ACC112 (cell line): ENCODE results near the gene TRPC3.

ENCODE experiments used
- H2AFZ ChIP-seq: fragments of 200-600 bp; sonication (generic); one replicate; pipeline ENCODE4 v1.6.0; 2017; ENCODE audit warnings: antibody characterized with exemption, low read length; ENCODE audit not compliant: unreplicated experiment
- H3K27ac ChIP-seq: fragments of 200-600 bp; sonication (generic); 2 replicates; pipeline ENCODE4 v1.5.1; 2014; ENCODE audit warnings: low read depth, mild to moderate bottlenecking, antibody characterized with exemption, low read length, moderate library complexity
- H3K27me3 ChIP-seq: fragments of 200-600 bp; sonication (generic); 2 replicates; pipeline ENCODE4 v1.6.1; 2014; ENCODE audit warnings: mild to moderate bottlenecking, antibody characterized with exemption, low read length, moderate library complexity, mixed read lengths; ENCODE audit not compliant: insufficient read depth
- H3K36me3 ChIP-seq: fragments of 200-600 bp; sonication (generic); 2 replicates; pipeline ENCODE4 v1.6.1; 2016; ENCODE audit warnings: mild to moderate bottlenecking, antibody characterized with exemption, low read length, moderate library complexity, mixed read lengths; ENCODE audit not compliant: insufficient read depth
- H3K4me1 ChIP-seq: fragments of 200-600 bp; sonication (generic); one replicate; pipeline ENCODE4 v1.6.1; 2016; ENCODE audit warnings: low read length, mixed read lengths; ENCODE audit not compliant: insufficient read depth, unreplicated experiment, control insufficient read depth
- H3K4me3 ChIP-seq: fragments of 200-600 bp; sonication (generic); 2 replicates; pipeline ENCODE4 v1.5.1; 2014; ENCODE audit warnings: mild to moderate bottlenecking, low read depth, low read length
- H3K79me2 ChIP-seq: fragments of 200-600 bp; sonication (generic); one replicate; pipeline ENCODE4 v1.6.0; 2016; ENCODE audit warnings: low read length; ENCODE audit not compliant: control insufficient read depth, unreplicated experiment, insufficient read depth

TRPC3 gene

GRCh38 chr4:121950680-121951520, 960 bp downstream of the TRPC3 start:
- H3K27me3 ChIP-seq: peaks cover 18% of the 10 kb centered on the region
- H3K36me3 ChIP-seq: no peaks in the 10 kb centered on the region
- peak overlapping the region; percentile 82 for H3K4me3 ChIP-seq
- no peaks in the 10 kb centered on the region for H3K4me1 ChIP-seq
- no peak overlapping the region for H3K27ac ChIP-seq
- H3K79me2 ChIP-seq: no peaks in the 10 kb centered on the region
- H2AFZ ChIP-seq: peak overlapping the region; percentile 87

DNA sequence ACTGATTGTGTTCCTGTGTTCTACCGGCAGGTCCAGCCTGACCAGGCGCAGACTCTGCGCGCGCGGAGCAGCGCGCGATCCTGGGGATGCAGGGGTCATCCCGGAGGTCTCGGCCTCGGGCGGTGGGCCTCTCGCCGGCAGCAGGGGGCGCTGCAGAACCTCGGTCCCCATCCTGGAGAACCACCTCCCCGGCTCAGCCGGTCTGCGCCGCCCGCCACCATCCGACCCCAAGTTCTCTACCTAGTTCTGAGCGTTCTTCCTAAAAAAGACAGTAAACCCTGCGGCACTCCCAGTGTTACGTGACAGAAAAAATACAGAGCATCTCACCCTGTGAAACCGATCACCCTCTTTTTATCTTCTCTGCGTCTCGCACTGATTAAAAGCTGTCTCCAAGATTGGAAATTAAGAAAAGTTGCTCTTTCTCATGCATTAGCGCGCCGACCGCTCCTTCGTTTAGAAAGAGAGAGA, 1.6 kb downstream of the TRPC3 start:
- no peak overlapping the region for H3K27ac ChIP-seq
- peaks cover 15% of the 10 kb centered on the region for H3K27me3 ChIP-seq
- no peaks in the 10 kb centered on the region for H3K36me3 ChIP-seq
- peak overlapping the region; percentile 87 for H2AFZ ChIP-seq
- H3K4me1 ChIP-seq: no peaks in the 10 kb centered on the region
- no peaks in the 10 kb centered on the region for H3K79me2 ChIP-seq
- H3K4me3 ChIP-seq: peak overlapping the region; percentile 82

- no peaks in the 10 kb centered on the region for H3K79me2 ChIP-seq
- no peak overlapping the region for H3K4me3 ChIP-seq
- no peaks in the 10 kb centered on the region for H3K36me3 ChIP-seq
- no peak overlapping the region for H2AFZ ChIP-seq
- no peaks in the 10 kb centered on the region for H3K27me3 ChIP-seq
- H3K4me1 ChIP-seq: no peaks in the 10 kb centered on the region
- H3K27ac ChIP-seq: no peak overlapping the region
Measured at GRCh38 chr4:121946644-121947043, 5.2 kb downstream of the TRPC3 start.

GRCh38 chr4:121943941-121944340, 7.9 kb downstream of the TRPC3 start:
- no peaks in the 10 kb centered on the region for H3K4me1 ChIP-seq

DNA sequence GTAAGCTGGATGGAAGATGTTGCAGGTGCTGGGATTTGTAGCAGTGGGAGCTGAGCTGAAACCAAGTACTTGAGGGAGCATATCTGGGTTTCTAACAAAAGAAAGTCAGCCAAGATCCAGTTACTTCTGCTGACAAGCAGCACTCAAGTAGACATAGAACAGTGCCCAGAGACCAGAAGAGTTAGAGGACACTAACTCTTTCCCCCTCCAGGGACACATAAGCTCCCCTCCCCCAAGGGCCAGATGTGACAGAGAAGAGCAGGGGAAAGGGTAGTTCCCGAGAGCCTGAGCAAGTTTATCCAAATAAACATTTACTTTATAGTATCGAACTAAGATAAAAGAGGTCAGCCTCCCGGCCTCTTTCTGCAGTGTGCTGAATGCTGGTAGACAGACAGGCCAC, 12.2 kb downstream of the TRPC3 start:
- Histone ChIP-seq H3K4me3 (no peak overlapping the region), H3K36me3 (no peaks in the 10 kb centered on the region), H2AFZ (no peak overlapping the region), H3K27me3 (peaks cover 4% of the 10 kb centered on the region), H3K27ac (no peak overlapping the region), H3K4me1 (peaks cover 9% of the 10 kb centered on the region), H3K79me2 (no peaks in the 10 kb centered on the region)

More at GRCh38 chr4:121943941-121944340, 7.9 kb downstream of the TRPC3 start:
- H3K79me2 ChIP-seq: no peaks in the 10 kb centered on the region
- no peak overlapping the region for H2AFZ ChIP-seq
- no peak overlapping the region for H3K27ac ChIP-seq
- no peak overlapping the region for H3K4me3 ChIP-seq
- H3K36me3 ChIP-seq: no peaks in the 10 kb centered on the region
- peaks cover 4% of the 10 kb centered on the region for H3K27me3 ChIP-seq

DNA sequence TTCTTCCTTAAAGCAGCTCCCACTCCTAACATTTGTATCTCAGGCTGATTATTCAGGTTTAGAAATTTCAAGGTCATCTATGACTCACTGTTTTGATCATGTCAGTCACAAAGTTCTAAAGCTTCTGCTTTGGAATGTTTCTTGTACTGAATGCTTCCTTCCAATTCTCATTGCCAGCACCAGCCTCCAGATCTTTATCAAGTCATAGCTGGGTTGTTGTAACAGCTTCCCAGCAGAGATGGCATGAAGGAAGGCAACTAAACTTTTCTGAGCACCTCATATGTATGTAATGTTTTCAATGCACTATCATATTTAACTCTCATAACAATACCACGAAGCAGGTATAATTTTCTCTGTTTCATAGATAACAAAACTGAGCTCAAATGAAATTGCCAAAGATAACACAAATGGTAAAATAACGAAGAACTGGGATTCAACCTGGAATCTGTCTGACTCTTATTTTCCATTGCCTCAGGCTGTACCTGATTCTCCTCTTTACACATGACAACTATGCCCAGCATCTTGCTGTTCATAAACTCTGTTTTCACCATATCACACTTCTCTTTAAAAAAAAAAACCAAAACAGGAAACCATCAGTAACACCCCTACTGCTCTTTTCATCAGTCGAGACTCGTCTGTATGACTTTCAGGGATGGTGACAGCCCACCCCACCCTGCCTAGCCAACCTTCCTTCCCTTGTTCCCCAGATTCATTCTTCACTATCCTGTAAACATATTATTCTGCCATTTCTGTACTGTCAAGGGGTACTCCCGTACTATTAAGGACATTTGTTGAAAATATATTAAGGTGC, 13.4 kb downstream of the TRPC3 start:
- peaks cover 4% of the 10 kb centered on the region for H3K27me3 ChIP-seq
- no peak overlapping the region for H2AFZ ChIP-seq

GRCh38 chr4:121936101-121936500, 15.8 kb downstream of the TRPC3 start:
- H3K27me3 ChIP-seq: peaks cover 4% of the 10 kb centered on the region
- no peaks in the 10 kb centered on the region for H3K36me3 ChIP-seq
- no peak overlapping the region for H2AFZ ChIP-seq
- H3K4me1 ChIP-seq: peaks cover 9% of the 10 kb centered on the region
- H3K27ac ChIP-seq: no peak overlapping the region
- no peak overlapping the region for H3K4me3 ChIP-seq
- H3K79me2 ChIP-seq: no peaks in the 10 kb centered on the region

More for the DNA sequence above, 13.4 kb downstream of the TRPC3 start:
- Histone ChIP-seq H3K27ac (no peak overlapping the region), H3K36me3 (no peaks in the 10 kb centered on the region), H3K79me2 (no peaks in the 10 kb centered on the region), H3K4me1 (peaks cover 9% of the 10 kb centered on the region), H3K4me3 (no peak overlapping the region)

GRCh38 chr4:121934635-121935034, 17.2 kb downstream of the TRPC3 start:
- Histone ChIP-seq H3K4me3 (no peak overlapping the region), H3K27ac (no peak overlapping the region), H3K4me1 (peaks cover 9% of the 10 kb centered on the region), H2AFZ (no peak overlapping the region), H3K36me3 (no peaks in the 10 kb centered on the region), H3K79me2 (no peaks in the 10 kb centered on the region), H3K27me3 (no peaks in the 10 kb centered on the region; the same call in 1 of the 2 replicates)

GRCh38 chr4:121932212-121932974, 19.5 kb downstream of the TRPC3 start:
- no peaks in the 10 kb centered on the region for H3K27me3 ChIP-seq
- no peaks in the 10 kb centered on the region for H3K36me3 ChIP-seq
- no peak overlapping the region for H3K4me3 ChIP-seq
- H3K4me1 ChIP-seq: no peaks in the 10 kb centered on the region
- H2AFZ ChIP-seq: no peak overlapping the region
- no peaks in the 10 kb centered on the region for H3K79me2 ChIP-seq
- H3K27ac ChIP-seq: no peak overlapping the region

- Histone ChIP-seq H3K4me1 (no peaks in the 10 kb centered on the region), H3K4me3 (no peak overlapping the region), H3K79me2 (no peaks in the 10 kb centered on the region), H3K36me3 (no peaks in the 10 kb centered on the region), H3K27ac (no peak overlapping the region), H3K27me3 (no peaks in the 10 kb centered on the region), H2AFZ (no peak overlapping the region)
Measured at GRCh38 chr4:121930304-121930703, 21.6 kb downstream of the TRPC3 start.
